Tongue (tissue), 2 donors: ENCODE results near the gene PCNP. TPM values are rescaled to one million over a fixed set of nuclear protein-coding genes. Genes with fewer than 3 reads are reported as not detected.
"Not testable (repeated sequence)": the region's sequence is repeated elsewhere in the genome, so short reads cannot be mapped to it uniquely, and the experiment has no call there.

Source experiments
- DNase-seq: peaks from one replicate; pipeline ENCODE4 v3.0.0-alpha.2; 2015
- total RNA-seq: library from RNA; depleted of rRNA; stranded (reverse); fragments of >200 nt; gene quantifications from one replicate; pipeline ENCODE4 v1.2.3, GENCODE V29; 2014

PCNP gene, protein sequence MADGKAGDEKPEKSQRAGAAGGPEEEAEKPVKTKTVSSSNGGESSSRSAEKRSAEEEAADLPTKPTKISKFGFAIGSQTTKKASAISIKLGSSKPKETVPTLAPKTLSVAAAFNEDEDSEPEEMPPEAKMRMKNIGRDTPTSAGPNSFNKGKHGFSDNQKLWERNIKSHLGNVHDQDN
- total RNA-seq = 134 TPM

DNA sequence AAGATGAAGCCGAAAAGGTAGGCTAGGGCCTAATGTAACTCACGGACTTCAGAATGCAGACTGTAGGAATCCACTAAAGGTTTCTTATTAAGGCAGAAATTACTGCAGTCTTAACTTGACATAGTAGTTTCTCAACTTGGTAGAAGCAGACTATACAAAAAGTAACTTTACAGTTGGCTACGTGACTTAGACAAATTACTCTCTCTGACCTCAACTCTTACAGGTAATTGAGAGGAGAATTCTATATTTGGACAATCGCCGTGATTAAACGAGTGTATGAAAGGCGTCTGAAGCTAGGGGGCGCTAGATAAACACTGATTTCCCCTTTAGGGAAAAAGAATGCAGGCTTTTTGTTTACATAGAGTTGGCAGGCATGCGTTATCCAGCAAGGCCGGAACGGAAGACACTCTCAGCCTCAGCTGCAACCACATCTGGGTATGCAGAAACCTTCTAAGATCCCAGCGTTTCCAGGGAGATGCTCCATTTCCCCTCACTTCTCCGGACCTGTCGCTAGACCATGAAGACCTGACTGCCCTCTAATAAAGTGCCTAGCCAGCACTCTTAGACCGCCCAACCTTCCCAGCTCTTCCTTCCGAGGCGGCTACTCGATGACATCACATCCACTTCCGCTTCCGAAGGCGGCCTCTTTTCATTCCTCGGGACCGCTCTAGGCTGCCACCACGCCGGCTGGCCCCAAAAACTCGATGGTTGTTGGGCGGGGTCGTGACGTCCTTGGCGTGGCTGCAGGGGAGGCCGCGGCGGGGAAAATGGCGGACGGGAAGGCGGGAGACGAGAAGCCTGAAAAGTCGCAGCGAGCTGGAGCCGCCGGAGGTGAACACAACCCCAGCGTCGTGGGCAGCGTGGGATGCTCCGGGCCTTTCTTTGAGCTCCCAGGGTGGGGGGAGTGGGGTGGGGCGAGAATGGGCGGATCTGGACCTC is at the start of gene PCNP:
TSS of gene PCNP (plus strand) at position 732 of the 939 bp plus-strand sequence. CDS start at position 768, 36 bp downstream.
- peak; percentile 100 for DNase-seq

DNA sequence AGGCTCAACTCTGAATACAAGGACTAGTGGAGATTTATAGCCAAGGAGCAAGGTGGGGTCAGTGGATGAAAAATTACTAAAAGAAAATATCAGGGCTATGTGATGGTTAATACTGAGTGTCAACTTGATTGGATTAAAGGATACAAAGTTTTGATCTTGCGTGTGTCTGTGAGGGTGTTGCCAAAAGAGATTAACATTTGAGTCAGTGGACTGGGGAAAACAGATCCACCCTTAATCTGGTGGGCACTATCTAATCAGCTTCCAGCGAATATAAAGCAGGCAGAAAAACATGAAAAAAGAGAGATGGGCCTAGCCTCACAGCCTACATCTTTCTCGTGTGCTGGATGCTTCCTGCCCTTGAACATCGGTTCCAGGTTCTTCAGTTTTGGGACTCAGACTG is 46.5 kb upstream of the PCNP start:
- DNase-seq = no peak

DNA sequence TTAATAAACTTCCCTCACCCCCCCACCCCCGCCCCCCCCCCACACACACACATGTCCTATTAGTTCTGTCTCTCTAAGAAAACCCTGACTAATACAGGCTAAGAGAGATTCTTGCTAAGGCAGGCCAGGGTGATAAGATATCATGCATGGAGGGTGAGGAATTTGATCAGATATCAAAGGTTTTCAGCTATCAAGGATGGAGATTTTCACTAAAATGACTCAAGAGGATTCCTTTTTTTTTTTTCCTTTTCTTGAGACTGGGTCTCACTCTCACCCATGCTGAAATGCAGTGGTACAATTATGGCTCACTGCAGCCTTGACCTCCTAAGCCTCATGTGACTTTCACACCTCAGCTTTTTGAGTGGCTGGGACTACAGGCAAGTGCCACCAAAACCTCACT is 46.1 kb upstream of the PCNP start:
- no peak for DNase-seq

DNA sequence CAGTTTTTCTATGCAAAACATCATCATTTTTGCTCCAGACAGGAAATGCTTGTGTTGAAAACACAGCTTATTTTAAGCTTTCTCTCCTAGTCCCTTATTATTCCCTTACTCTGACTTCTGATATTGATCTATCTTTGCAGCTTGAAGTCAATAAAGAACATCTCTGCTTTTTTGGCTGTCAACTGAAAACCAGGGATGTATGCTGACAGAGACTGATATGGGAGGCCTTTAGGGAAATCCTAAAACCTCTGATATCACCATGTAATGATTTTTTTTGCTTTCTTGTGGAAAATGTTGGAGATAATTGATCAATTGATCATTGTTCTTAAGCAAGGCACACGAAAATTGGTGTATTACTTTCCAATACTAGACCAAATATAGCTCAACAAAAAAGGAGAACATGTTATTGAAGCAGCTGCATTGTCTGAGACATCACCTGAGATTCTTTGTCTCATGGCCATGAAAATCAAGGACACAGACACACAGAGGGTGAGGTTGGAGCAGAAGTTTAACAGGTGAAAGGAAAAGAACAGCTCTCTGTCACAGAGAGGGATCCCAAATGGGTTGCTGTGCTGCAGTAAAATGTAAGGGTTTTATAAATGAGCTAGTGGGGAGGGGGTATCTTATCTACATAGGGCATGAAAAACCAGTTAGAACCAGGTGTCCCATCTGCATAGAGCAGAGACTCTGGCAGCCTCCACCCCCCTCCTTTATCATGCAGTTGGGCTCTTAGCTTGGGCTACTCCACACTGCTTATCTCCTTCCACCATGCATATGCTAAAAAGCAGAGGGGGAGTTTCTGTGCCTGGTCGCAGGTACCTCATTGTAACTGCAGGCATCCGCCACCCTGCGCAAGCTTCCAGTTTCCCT is 43.9 kb upstream of the PCNP start:
- DNase-seq = no peak

DNA sequence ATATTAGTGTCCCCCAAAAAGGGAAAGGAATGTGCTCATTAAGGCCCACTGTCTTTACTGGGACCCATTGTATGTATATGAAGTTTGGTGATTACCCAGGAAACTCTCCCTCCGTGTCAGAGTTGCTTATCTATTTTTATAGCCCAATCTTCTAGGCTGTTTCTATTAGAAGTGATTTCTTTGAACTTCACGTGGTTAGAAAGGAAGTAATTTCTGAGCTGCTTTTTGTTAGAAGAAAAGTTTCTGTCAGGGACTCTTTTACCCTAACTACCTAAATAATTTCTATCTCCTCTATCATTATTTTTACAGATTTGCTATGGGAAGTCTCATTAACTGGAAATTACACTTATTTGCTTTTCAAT is 43.3 kb upstream of the PCNP start:
- DNase-seq = no peak

DNA sequence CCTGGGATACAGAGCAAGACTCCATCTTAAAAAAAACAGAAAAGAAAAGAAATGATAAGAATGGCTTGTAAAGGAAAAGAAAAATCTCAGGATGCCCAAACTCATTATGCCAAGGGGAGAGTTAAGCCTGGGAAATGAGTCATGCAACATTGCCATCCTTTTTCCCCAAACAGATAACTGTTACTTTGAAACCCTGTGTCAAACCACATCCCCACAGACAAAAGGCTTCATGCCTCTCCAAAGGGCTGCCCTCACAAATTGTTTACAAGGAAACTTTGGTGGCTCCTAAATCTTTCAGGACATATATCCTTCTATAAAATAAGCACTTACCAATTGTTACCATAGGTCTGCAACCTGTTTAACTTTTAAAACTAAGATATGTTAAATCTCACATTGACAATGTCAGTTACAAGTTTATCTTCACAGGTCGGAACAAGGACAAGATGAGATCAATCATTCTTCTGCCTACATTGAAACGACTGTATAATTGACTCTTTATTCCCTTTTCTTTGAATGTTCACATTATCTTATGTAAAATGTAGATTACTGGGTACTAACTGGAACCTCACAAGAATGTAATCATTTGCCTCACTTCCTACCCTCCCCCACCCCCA is 42.4 kb upstream of the PCNP start:
- no peak for DNase-seq

DNA sequence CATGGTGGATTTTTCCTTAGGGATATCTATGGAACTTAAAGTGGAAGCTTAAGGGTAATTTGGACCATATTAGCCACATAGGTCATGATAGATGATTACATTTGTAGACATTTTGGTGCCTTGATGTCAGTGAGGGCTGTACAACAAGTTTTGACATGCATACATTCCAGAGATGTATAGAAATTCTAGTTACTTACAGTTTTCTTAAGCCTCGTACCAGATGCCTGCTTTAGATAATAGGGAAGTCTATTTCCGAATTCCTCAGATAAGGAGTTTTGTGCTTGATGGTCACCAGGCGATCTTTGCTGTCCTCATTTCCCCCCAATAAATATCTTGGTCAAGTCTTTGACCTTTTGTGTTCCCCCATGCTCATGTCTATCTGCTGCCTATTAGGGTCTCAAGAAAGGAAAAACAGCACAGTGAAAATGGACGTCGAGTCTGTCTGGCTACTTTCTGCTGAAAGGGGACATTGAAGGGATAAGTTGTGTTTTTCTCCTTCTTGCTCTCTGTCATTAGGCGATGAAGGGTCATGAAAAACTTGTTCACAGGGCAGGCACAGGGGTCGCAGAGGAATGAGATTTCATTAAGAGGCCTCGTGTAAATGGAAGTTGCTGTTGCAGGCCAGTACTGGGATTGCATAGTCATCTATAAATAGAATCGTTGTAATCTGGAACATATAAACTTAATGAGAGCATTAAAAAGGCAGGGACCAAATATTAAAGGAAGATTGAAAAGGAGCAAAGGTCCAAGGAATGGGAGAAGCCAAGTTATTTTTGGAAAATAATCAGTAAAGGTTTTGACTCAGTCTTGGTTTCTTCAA is 41.0 kb upstream of the PCNP start:
- DNase-seq = no peak

DNA sequence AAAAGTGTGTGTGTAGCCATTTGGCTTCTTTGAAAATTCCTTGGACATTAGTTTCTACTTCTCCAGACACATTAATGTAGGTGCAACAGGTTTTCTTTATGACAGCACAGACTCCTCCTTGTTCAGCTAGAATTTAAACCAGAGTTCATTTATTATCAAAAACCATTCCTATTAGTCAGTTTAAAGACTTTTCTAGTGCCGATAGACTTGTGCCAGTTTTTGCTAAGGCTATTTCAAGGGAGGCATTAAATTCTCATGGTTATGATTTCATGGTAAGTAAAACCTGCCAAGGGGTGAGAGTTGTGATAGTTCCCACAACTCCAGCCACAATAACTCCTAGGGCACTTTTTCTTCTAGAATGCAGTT is 40.4 kb upstream of the PCNP start:
- no peak for DNase-seq

DNA sequence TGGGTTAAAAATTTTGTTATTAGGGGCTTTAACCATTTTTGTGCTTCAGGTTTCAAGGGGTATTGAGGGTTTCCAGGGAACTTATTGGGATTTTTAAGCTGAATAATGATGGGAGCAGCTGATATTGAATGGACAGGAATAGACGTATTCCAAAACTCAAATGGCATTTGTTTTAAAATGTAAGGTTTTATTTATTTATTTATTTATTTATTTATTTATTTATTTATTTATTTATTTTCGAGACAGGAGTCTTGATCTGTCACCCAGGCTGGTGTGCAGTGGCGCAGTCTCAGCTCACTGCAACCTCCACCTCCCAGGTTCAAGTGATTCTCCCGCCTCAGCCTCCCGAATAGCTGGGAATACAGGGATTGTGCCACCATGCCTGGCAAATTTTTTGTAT is 38.8 kb upstream of the PCNP start:
- no peak for DNase-seq

DNA sequence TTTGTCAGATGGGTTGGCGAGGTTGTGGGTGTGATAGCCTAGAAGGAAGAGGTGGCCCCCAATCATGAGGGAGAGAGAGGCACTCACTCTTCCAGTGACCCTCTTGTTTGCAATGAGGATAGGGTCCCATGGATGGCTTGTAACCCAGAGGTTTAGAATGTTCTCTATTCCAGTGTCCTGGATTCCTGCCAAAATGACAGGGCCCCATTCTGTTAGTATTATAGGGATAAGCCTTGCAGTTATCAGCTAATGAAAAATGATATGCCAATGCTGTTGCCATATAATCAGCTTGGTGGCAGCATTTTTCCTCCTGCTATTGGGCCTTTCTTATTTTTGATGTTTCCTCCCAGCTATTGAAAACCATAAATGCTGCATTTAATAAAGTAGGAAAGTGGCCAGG is 37.7 kb upstream of the PCNP start:
- DNase-seq = no peak

DNA sequence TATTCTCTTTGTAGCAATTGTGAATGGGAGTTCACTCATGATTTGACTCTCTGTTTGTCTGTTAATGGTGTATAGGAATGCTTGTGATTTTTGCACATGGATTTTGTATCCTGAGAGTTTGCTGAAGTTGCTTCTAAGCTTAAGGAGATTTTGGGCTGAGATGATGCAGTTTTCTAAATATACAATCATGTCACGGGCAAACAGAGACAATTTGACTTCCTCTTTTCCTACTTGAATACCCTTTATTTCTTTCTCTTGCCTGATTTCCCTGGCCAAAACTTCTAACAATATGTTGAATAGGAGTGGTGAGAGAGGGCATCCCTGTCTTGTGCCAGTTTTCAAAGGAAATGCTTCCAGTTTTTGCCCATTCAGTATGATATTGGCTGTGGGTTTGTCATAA is 37.0 kb upstream of the PCNP start:
- not testable (repeated sequence) for DNase-seq

DNA sequence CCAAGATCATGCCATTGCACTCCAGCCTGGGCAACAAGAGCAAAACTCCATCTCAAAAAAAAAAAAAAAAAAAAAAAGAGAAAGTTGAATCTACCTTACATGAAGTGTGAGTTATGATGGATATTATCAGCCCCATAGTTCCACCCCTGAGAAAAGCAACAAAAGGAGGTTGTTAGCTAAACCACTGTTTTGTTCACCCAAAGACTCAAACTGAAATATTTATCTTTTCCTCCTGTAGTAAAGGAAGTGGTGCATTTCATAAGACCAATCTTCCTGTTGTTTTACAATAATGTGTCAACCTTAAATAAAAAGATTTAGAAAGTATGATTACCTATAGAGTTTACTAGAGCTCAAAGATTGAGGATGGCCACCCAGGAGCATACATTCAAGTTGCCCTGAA is 31.0 kb upstream of the PCNP start:
- DNase-seq = no peak

DNA sequence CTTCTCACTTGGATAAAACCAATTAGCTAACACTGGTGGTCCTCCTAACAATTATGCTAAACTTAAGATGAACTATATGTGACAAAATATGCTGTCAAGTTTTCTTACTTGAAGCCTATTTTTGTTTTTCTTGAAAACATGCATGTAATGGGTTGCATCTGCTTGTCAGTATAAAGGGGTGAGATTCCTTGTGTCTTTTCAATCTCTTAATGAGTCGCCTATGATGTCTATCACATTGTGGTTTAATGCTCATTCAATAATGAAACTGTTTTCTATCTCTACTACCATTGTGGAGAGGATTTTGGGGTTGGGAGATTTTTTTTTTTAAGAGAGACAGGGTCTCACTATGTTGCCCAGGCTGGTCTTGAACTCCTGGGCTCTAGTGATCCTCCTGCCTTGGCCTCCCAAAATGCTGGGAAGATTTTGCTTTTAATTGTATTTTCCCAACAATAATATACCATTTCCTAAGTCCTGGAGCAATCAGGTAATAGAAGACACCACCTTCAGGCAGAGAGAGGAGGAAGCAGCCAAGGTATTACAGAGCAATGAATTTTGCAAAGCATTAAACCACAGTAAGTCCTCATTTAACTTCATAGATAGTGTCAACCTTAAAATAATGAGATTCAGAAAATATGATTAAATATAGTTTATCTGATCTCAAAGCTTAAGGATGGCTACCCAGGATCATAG is 29.7 kb upstream of the PCNP start:
- DNase-seq = no peak

DNA sequence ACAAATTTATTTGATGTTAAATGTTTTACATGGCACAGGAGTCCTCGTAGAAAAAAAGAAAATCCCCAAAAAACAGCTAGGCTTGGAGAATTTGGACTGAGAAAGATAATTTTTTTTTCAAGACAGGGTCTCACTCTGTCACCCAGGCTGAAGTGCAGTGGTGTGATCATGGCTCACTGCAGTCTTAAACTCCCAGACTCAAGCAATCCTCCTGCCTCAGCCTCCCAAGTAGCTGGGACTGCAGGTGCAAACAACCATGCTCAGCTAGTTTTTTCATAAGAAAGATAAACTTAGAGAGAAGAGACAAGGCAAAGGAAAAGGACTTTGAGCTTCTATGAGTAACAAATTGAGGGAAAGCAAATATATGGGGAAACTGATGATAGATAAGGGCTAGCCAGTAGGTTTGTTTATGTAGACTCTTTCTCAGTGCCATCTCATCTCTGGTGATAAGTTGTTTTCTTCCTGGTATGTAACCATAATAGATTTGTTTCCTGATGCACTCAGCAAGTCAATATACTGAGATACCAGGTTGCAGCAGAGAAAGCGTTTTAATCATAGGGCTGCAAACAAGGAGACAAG is 25.4 kb upstream of the PCNP start:
- no peak for DNase-seq

DNA sequence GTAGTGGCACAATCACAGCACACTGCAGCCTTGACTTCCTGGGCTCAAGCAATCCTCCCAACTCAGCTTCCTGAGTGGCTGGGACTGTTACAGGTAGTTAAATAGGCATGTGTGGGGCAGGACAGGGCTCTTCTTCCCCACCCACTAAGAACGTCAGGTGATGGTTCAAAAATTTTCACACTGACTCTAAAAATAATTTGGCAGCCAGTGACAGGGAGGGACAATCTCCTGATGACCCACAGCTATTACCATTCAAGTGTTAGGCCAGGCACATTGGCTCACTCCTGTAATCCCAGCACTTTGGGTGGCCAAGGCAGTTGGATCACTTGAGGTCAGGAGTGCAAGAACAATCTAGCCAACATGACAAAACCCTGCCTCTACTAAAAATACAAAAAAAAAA is 24.5 kb upstream of the PCNP start:
- no peak for DNase-seq

DNA sequence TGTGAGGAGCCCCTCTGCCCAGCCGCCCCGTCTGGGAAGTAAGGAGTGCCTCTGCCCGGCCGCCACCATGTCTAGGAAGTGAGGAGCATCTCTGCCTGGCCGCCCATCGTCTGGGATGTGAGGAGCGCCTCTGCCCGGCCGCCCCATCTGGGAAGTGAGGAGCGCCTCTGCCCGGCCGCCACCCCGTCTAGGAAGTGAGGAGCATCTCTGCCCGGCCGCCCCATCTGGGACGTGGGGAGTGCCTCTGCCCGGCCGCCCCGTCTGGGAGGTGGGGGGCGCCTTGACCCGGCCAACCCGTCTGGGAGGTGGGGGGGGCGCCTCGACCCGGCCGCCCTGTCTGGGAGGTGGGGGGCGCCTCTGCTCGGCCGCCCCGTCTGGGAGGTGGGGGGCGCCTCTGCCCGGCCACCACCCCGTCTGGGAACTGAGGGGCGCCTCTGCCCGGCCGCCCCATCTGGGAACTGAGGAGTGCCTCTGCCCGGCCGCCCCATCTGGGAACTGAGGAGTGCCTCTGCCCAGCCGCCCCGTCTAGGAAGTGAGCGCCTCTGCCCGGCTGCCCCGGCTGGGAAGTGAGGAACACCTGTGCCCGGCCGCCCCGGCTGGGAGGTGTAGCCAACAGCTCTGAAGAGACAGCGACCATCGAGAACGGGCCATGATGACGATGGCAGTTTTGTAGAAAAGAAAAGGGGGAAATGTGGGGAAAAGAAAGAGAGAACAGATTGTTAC is 22.5 kb upstream of the PCNP start:
- not testable (repeated sequence) for DNase-seq

DNA sequence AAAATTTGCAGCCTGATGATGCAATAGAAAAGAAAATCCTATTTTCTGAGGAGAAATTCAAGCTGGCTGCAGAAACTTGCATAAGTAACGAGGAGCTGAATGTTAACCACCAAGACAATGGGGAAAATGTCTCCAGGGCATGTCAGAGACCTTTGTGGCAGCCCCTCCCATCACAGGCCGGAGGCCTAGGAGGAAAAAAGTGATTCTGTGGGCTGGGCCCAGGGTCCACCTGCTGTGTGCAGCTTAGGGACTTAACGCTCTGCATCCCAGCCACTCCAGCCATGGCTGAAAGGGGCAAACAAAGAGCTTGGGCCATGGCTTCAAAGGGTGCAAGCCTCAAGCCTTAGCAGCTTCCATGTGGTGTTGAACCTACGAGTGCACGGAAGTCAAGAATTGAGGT is 20.6 kb upstream of the PCNP start:
- DNase-seq = not testable (repeated sequence)

DNA sequence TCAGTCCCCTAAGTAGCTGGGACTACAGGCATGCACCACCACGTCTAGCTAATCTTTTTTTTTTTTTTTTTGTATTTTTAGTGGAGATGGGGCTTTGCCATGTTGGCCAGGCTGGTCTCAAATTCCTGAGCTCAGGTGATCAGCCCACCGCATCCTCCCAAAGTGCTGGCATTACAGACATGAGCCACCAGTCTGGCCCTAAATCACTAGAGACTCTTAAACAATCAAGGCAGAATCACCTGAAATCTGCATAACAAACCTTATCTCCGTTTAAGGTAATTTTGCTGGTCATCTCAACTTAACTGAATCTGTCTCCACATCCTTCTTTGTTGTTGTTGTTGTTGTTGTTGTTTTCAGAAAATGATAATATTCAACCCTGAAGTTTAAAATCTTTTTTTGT is 17.9 kb upstream of the PCNP start:
- DNase-seq = no peak

DNA sequence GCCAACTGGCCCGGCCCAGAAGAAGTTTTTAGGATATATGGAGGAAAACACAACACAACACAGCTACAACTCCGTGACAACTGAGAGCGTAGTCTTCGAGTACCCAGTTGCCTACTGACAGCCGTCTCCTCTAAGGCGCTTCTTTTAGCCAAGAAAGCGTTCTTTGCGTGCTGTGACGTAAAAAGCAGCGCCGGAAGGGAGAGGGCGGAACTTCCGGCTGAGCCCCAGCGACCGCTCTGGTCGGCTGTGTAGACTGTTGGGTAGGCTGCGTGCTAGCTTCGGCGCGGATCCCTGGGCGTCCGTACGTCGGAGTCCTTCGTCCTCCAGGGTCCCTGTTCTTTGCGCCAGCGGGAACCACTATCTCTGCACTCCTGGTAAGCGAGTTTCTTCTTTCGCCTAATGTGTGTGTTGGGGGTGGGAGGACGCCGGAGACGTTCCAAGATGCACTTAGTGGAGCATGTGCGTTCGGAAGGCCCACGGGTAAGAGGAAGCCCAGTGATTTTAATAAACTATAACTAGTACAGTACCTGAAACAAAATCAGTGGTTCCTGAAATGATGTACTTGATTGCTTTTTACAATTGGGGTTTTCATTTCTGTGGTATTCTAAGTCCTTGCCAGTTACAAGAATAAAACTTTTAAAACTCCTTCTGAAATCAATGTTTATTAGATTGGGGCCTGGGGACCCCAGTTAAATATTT is 12.2 kb upstream of the PCNP start, which contains the start of gene TRMT10C:
TSS of gene TRMT10C (plus strand) at position 239 of the 699 bp plus-strand sequence. CDS start 2,914 bp downstream, outside the sequence.
- peak; percentile 97 for DNase-seq
